Measurements from ENCODE around the gene CAV1. TPM values are rescaled to one million over a fixed set of nuclear protein-coding genes. Genes with fewer than 3 reads are reported as not detected.

The CAV1 gene
- total and polyA plus RNA-seq, 2 experiments from 2014 or later, result 16.0 to 21.1 TPM

- Mint-ChIP-seq H3K9me3 (no peaks in the 10 kb centered on the region; the same call in 2 of the 3 replicates), H3K27me3 (ENCODE audit: insufficient read depth, low read depth, poor library complexity) (no peaks in the 10 kb centered on the region), H3K4me3 (no peak overlapping the region), H3K36me3 (ENCODE audit: low read depth) (no peaks in the 10 kb centered on the region), H3K4me1 (peaks cover 2% of the 10 kb centered on the region; the same call in 2 of the 3 replicates), H3K27ac (no peak overlapping the region)
- H3K79me2 ChIP-seq (replicated peaks; ENCODE audit: insufficient read depth), result no peaks in the 10 kb centered on the region
- H3K4me2 ChIP-seq, result no peak overlapping the region
- H3F3A ChIP-seq (replicated peaks; ENCODE audit: low read depth), result no peaks in the 10 kb centered on the region
- ATAC-seq (peak; percentile 36; the same call in 1 of the 3 replicates), DNase-seq (ENCODE audit: low spot score) (no peak)
- H2AFZ ChIP-seq, result no peak overlapping the region; the same call in 1 of the 2 replicates
- TF ChIP-seq JUNB (IDR thresholded peaks at IDR 0.05; ENCODE audit: unreplicated experiment) (no peak), ETS1 (IDR thresholded peaks at IDR 0.05) (no peak), NANOG (IDR thresholded peaks at IDR 0.05; ENCODE audit: borderline replicate concordance) (no peak), CTCF (conservative IDR thresholded peaks at IDR 0.05; ENCODE audit: low read depth in 2 of 2) (no peak), ZNF114 (CRISPR knock-in tag; IDR thresholded peaks at IDR 0.05) (no peak), ZNF462 (CRISPR knock-in tag; IDR thresholded peaks at IDR 0.05) (no peak), STAT1 (IDR thresholded peaks at IDR 0.05; ENCODE audit: unreplicated experiment) (no peak), ZNF331 (CRISPR knock-in tag; IDR thresholded peaks at IDR 0.05; ENCODE audit: low read depth) (no peak), EZH2 (IDR thresholded peaks at IDR 0.05; ENCODE audit: low read depth, unreplicated experiment) (no peak), POLR2AphosphoS5 (IDR thresholded peaks at IDR 0.05; ENCODE audit: low read depth) (no peak), EZH2phosphoT487 (IDR thresholded peaks at IDR 0.05; ENCODE audit: unreplicated experiment) (no peak), REST (IDR thresholded peaks at IDR 0.05; ENCODE audit: unreplicated experiment) (no peak), CREB1 (CRISPR knock-in tag; IDR thresholded peaks at IDR 0.05; ENCODE audit: low read depth) (no peak)
- 0 out of 2 replicates have a peak, but pooled peaks cover 4% of the 10 kb centered on the region for H3K9me2 ChIP-seq (ENCODE audit: insufficient read depth)
- H3K27me3 ChIP-seq (ENCODE audit: insufficient read depth), result no peaks in the 10 kb centered on the region
- no peaks in the 10 kb centered on the region for H4K20me1 ChIP-seq (replicated peaks; ENCODE audit: insufficient read depth)
- no peaks in the 10 kb centered on the region for H3K36me3 ChIP-seq (ENCODE audit: insufficient read depth)
- 0 out of 2 replicates have a peak, but pooled peaks cover 5% of the 10 kb centered on the region for H3K4me1 ChIP-seq (ENCODE audit: insufficient read depth)
- H3K4me3 ChIP-seq, result no peak overlapping the region
- no peak overlapping the region for H3K27ac ChIP-seq (ENCODE audit: low read depth)
These were observed 35.5 kb downstream of the CAV1 start for GRCh38 chr7:116560021-116560970.
